K562 (cell line): Measurements from ENCODE around the gene PGA3. TPM values are rescaled to one million over a fixed set of nuclear protein-coding genes. Genes with fewer than 3 reads are reported as not detected.

ENCODE experiments used
- ESRRA ChIP-seq: fragments of 450-650 bp; IDR thresholded peaks from 2 replicates; pipeline ENCODE4 v1.6.1; 2014; ENCODE audit warnings: low read depth, mild to moderate bottlenecking, moderate library complexity, borderline replicate concordance
- FOXJ2 ChIP-seq: fragments of 200-800 bp; sonication (Bioruptor generic); IDR thresholded peaks from 2 replicates; pipeline ENCODE4 v1.6.1; 2016; ENCODE audit warnings: missing genetic modification characterization, missing compliant biosample characterization
- ILK ChIP-seq: fragments of 450-650 bp; IDR thresholded peaks from 2 replicates; pipeline ENCODE4 v1.6.1; 2016; ENCODE audit warnings: missing genetic modification characterization, low read depth, mild to moderate bottlenecking, missing compliant biosample characterization, moderate library complexity, borderline replicate concordance
- JUNB ChIP-seq: fragments of 450-650 bp; formaldehyde crosslinking; conservative IDR thresholded peaks from 2 replicates; pipeline ENCODE4 v1.4.0; 2020; ENCODE audit warnings: mild to moderate bottlenecking
- KLF16 ChIP-seq: IDR thresholded peaks from 2 replicates; pipeline ENCODE4 v1.6.1; 2016; ENCODE audit warnings: antibody characterized with exemption
- MED1 ChIP-seq: sonication (generic); formaldehyde crosslinking; IDR thresholded peaks from 2 replicates; pipeline ENCODE4 v1.8.1; 2023; ENCODE audit warnings: missing genetic modification reagents, borderline replicate concordance
- NEUROD1 ChIP-seq: fragments of 150-350 bp; IDR thresholded peaks from 2 replicates; pipeline ENCODE4 v1.6.1; 2014; ENCODE audit warnings: borderline replicate concordance, low read length, low read depth; ENCODE audit not compliant: partially characterized antibody
- PRPF4 ChIP-seq: fragments of 200-400 bp; formaldehyde crosslinking; IDR thresholded peaks from one replicate; pipeline ENCODE4 v1.6.1; 2017; ENCODE audit warnings: low read length, low read depth, mild to moderate bottlenecking; ENCODE audit not compliant: insufficient read depth, poor library complexity, severe bottlenecking
- RFX1 ChIP-seq: fragments of 450-650 bp; IDR thresholded peaks from 2 replicates; pipeline ENCODE4 v1.6.1; 2016; ENCODE audit warnings: mild to moderate bottlenecking, moderate library complexity
- SMAD3 ChIP-seq: fragments of 450-650 bp; formaldehyde crosslinking; conservative IDR thresholded peaks from 2 replicates; pipeline ENCODE4 v1.4.0; 2020; ENCODE audit warnings: mild to moderate bottlenecking
- SNAPC5 ChIP-seq: fragments of 250-450 bp; sonication (Bioruptor Pico); IDR thresholded peaks from 2 replicates; pipeline ENCODE4 v1.8.0; 2021; ENCODE audit warnings: moderate library complexity, mild to moderate bottlenecking, inconsistent platforms
- STAG1 ChIP-seq: sonication (generic); formaldehyde crosslinking; IDR thresholded peaks from 2 replicates; pipeline ENCODE4 v1.5.0; 2020; ENCODE audit warnings: missing genetic modification reagents, borderline replicate concordance
- STAT5B ChIP-seq: fragments of 250-450 bp; sonication (Bioruptor Pico); IDR thresholded peaks from 2 replicates; pipeline ENCODE4 v1.8.0; 2021; ENCODE audit warnings: mild to moderate bottlenecking, inconsistent platforms
- TFAP4 ChIP-seq: sonication (generic); formaldehyde crosslinking; IDR thresholded peaks from 2 replicates; pipeline ENCODE4 v1.8.0; 2022; ENCODE audit warnings: missing genetic modification reagents, mild to moderate bottlenecking, moderate library complexity, borderline replicate concordance
- U2AF1 ChIP-seq: fragments of 200-400 bp; formaldehyde crosslinking; optimal IDR thresholded peaks from 2 replicates; pipeline ENCODE3; 2017; ENCODE audit warnings: mild to moderate bottlenecking, low read depth, low read length, moderate library complexity
- ZNF146 ChIP-seq: IDR thresholded peaks from one replicate; pipeline ENCODE4 v1.6.1; 2018; ENCODE audit warnings: missing compliant biosample characterization; ENCODE audit not compliant: unreplicated experiment
- ZNF655 ChIP-seq: fragments of 250-450 bp; sonication (Bioruptor Pico); IDR thresholded peaks from 2 replicates; pipeline ENCODE4 v1.5.0; 2021
- polyA plus RNA-seq, 8 experiments: library from polyadenylated mRNA; depleted of rRNA in 4 of 8; stranded (reverse) in 5 of 8; unstranded in 3 of 8; fragments of >200 nt; fragmentation: Nextera tagmentation in 2 of 8; fragmentation: Illumina TruSeq in 1 of 8; extraction: Ambion mirVana in 2 of 8; extraction: Trizol in 1 of 8; gene quantifications; 2 replicates each; pipeline versions ENCODE4 v1.2.1 to v1.2.3, GENCODE V29; 2011 to 2014; ENCODE audit warnings: inconsistent platforms in 1 of 8, missing spikeins in 1 of 8
- total RNA-seq, 7 experiments: library from RNA; depleted of rRNA in 6 of 7; stranded (reverse); fragments of >200 nt in 6 of 7; fragmentation: Illumina TruSeq in 2 of 7; extraction: Trizol in 2 of 7; gene quantifications; 2 replicates each; pipeline versions ENCODE4 v1.2.1 to v1.2.3, GENCODE V29; 2011 to 2021; ENCODE audit warnings: low replicate concordance in 1 of 7
- TF ChIP-seq, protein P1 (sequence below), 2 experiments: fragments of 450-650 bp; formaldehyde crosslinking in 1 of 2; IDR thresholded peaks; 2 replicates each; pipeline versions ENCODE4 v1.4.0 to v1.6.1; 2014 to 2020; ENCODE audit warnings: mild to moderate bottlenecking in 2 of 2, borderline replicate concordance in 1 of 2, low read depth in 1 of 2

The PGA3 gene
- total and polyA plus RNA-seq, 9 of the 15 experiments (the other 6 are each of a cell fraction or from before 2014, with no cell fraction given): 0.15 to 0.18 (median 0.18) TPM; not detected in 6

GRCh38 chr11:61187505-61188130 is 15.7 kb upstream of the PGA3 start (continued):
- peak; percentile 71; the same call in 1 of the 2 replicates for TF ChIP-seq STAG1 (CRISPR knock-in tag)
- TF ChIP-seq, protein P1, sequence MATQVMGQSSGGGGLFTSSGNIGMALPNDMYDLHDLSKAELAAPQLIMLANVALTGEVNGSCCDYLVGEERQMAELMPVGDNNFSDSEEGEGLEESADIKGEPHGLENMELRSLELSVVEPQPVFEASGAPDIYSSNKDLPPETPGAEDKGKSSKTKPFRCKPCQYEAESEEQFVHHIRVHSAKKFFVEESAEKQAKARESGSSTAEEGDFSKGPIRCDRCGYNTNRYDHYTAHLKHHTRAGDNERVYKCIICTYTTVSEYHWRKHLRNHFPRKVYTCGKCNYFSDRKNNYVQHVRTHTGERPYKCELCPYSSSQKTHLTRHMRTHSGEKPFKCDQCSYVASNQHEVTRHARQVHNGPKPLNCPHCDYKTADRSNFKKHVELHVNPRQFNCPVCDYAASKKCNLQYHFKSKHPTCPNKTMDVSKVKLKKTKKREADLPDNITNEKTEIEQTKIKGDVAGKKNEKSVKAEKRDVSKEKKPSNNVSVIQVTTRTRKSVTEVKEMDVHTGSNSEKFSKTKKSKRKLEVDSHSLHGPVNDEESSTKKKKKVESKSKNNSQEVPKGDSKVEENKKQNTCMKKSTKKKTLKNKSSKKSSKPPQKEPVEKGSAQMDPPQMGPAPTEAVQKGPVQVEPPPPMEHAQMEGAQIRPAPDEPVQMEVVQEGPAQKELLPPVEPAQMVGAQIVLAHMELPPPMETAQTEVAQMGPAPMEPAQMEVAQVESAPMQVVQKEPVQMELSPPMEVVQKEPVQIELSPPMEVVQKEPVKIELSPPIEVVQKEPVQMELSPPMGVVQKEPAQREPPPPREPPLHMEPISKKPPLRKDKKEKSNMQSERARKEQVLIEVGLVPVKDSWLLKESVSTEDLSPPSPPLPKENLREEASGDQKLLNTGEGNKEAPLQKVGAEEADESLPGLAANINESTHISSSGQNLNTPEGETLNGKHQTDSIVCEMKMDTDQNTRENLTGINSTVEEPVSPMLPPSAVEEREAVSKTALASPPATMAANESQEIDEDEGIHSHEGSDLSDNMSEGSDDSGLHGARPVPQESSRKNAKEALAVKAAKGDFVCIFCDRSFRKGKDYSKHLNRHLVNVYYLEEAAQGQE (IDR thresholded peaks at IDR 0.05; ENCODE audit: borderline replicate concordance): peak; percentile 62; the same call in 1 of the 2 replicates
- TF ChIP-seq, protein P1 (CRISPR knock-in tag; IDR thresholded peaks at IDR 0.05; ENCODE audit: low read depth): no peak
- peak; percentile 49 for TF ChIP-seq KLF16
- no peak for TF ChIP-seq PRPF4
- TF ChIP-seq SNAPC5 (CRISPR knock-in tag): no peak
- no peak for TF ChIP-seq TFAP4 (CRISPR knock-in tag)
- no peak for TF ChIP-seq MED1
- TF ChIP-seq RFX1: peak; percentile 25
- TF ChIP-seq STAT5B (CRISPR knock-in tag): no peak
- no peak for TF ChIP-seq SMAD3 (CRISPR knock-in tag)
- no peak for TF ChIP-seq U2AF1
- no peak for TF ChIP-seq ILK (tag)
- no peak for TF ChIP-seq FOXJ2 (tag)
- no peak for TF ChIP-seq JUNB
- no peak for TF ChIP-seq ESRRA
- no peak for TF ChIP-seq NEUROD1
- no peak for TF ChIP-seq ZNF655 (CRISPR knock-in tag)
- TF ChIP-seq ZNF146 (CRISPR knock-in tag): no peak
